Left lobe of liver (tissue), 2 donors: ENCODE results near the gene INHBB. TPM values are rescaled to one million over a fixed set of nuclear protein-coding genes. Genes with fewer than 3 reads are reported as not detected.

Experiments
- ATAC-seq: fragments of 200-7000 bp; cut with Tn5 transposase; one replicate; pipeline ENCODE4 v1.9.1; 2020; ENCODE audit warnings: mild to moderate bottlenecking, moderate library complexity
- DNase-seq: peaks from one replicate; pipeline ENCODE4 v3.0.0-alpha.2; 2020; ENCODE audit warnings: low spot score
- total RNA-seq: library from RNA; stranded (reverse); gene quantifications from one replicate; pipeline ENCODE4 v1.2.1, GENCODE V29; 2021
- donor health status: DM: no; HTN: no; CAD: no; lungs with moderate emphysema.
- donor health status: DM: no; HTN: yes; CAD: no.

The INHBB gene
- total RNA-seq, 1 donor from 2014 or later: 6.3 TPM

DNA sequence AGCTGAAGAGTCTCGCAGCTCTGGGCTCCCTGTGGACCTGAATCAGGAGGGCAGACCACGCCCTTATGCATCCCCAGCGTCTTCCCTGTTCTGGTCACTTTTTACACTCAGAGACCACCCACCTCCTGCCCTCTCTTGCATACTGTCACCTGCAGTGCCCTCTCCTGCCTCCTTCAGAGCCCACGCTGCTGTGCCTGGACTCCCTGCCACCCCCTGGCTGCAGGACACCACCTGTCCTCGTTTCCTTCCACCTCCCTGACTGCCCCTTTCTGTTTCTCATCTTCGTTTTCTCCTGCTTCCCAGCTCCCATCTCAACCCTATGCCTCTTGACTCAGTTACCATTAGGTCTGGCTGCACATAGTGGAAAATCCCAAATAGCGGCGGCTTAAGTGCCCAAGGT is 9.2 kb upstream of the INHBB start:
- DNase-seq (no peak), ATAC-seq (no peak)

GRCh38 chr2:120338015-120338414 is 7.9 kb upstream of the INHBB start:
- peak; percentile 81 for ATAC-seq

GRCh38 chr2:120341977-120342376 is 4.0 kb upstream of the INHBB start:
- no peak for DNase-seq
- no peak for ATAC-seq

More at GRCh38 chr2:120338015-120338414, 7.9 kb upstream of the INHBB start:
- no peak for DNase-seq

DNA sequence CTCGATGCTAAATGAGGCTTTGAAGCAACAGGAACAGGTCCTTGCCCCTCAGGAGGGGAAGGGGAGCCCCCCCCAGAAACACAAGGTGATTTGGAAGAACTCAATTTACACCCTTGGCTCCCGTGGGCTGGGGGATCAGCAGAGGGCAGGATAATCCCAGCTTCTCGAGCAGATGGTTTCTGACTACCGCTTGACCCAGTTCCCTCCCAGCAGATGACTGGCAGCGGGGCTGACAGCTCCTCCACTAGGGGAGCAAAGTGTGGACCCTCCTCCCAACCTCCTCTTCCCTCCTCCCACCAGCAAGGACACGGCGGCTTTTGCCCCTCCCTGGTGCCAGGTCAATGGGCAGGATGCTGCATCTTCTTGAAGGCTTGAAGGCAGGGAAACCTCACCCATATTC is 3.5 kb upstream of the INHBB start:
- no peak for ATAC-seq
- DNase-seq: no peak

DNA sequence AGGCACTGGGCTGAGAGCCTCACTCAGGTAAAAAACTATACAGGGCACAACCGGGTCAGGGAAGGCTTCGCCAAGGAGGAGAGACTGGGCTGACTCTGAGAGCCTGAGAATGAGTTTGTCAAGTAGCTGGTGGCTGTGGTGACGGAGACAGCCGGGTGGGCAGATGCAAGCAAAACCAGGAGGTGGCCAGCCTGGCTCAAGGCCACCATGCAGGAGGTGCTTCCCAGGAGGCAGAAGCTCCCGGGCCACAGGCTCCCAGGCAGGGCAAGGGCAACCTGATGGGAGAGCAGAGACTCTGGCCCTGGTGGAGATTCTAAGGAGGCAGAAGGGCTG is 2.9 kb upstream of the INHBB start:
- no peak for DNase-seq
- no peak for ATAC-seq

- DNase-seq: peak; percentile 86
- ATAC-seq: peak; percentile 74
Measured at GRCh38 chr2:120343433-120344105, 2.4 kb upstream of the INHBB start.

- DNase-seq (peak; percentile 63), ATAC-seq (peak; percentile 23)
Measured at GRCh38 chr2:120344214-120344975, 1.5 kb upstream of the INHBB start.

DNA sequence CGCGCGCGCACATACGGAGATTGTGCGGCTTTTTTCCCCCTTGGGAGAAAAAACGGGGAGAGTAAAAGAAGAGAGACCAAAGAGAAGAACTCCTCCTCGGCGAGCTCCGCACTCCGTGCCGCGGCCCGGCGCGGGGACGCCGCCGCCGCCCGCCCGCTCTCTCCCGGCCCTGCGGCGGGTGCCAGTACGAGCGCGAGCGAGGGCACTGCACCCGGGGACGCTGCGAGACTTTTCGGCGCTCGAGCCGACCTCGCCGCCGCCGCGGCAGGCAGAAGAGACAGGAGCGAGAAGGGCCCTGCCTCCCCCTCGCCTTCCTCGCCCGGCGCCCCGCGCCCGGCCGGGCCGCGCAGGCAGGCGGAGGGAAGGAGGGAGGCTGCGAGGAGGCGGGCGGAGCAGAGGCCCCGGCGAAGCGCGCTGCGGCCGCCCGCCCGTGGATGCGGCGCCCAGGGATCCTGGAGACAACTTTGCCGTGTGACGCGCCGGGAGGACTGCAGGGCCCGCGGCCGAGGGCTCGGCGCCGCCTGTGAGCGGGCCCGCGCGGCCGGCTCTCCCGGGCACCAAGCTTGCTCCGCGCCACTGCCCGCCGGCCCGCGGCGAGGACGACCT is 857 bp upstream of the INHBB start:
- ATAC-seq (peak; percentile 23), DNase-seq (no peak)

DNA sequence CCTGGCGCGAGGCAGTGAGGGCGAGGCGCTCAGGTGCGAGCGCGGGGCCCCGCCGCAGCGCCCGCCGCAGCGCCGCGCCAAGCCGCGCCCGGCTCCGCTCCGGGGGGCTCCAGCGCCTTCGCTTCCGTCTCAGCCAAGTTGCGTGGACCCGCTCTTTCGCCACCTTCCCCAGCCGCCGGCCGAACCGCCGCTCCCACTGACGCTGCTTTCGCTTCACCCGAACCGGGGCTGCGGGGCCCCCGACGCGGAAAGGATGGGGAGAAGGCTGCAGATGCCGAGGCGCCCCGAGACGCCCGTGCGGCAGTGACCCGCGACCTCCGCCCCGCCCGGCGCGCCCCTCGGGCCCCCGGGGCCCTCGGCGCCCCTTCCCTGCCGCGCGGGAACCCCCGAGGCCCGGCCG is 328 bp upstream of the INHBB start:
- ATAC-seq (no peak), DNase-seq (no peak)

- DNase-seq (peak; percentile 57), ATAC-seq (peak; percentile 43)
Measured at GRCh38 chr2:120346667-120347358, 877 bp downstream of the INHBB start.

DNA sequence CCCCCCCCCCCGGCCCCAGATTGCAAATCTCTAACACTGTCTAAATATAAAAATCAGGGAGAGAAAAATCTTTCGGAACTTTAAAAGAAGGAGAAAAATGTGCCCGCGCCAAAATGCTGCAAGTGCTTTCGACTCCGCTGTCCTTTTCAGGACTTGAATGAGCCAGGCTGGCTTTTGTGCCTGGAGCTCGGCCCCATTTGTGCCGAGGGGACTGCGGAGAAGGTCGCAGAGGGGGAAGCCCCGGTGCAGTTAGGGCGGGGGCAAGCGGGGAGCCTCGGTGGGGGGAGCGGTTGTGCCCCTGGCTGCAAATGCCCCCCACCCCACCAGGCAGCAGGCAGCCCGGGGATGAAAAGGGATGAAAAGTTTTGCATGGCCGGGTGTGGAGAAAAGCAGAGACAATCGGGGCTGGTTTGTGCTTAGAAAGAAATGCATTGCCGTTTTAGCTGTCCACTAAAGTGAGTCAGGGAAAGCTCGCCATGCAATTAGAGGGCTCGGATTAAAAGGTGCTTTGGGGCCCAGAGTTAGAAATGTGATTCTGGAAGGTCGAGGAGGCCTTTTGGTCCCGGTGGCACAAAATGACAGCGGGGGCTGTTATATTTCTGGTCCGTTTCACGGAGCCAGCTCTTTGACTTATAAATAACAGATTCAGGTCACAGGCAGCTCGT is 1.6 kb downstream of the INHBB start:
- no peak for DNase-seq

GRCh38 chr2:120348134-120348736 is 2.3 kb downstream of the INHBB start:
- peak; percentile 55 for ATAC-seq
- DNase-seq: peak; percentile 62

More for the DNA sequence above, 1.6 kb downstream of the INHBB start:
- no peak for ATAC-seq

DNA sequence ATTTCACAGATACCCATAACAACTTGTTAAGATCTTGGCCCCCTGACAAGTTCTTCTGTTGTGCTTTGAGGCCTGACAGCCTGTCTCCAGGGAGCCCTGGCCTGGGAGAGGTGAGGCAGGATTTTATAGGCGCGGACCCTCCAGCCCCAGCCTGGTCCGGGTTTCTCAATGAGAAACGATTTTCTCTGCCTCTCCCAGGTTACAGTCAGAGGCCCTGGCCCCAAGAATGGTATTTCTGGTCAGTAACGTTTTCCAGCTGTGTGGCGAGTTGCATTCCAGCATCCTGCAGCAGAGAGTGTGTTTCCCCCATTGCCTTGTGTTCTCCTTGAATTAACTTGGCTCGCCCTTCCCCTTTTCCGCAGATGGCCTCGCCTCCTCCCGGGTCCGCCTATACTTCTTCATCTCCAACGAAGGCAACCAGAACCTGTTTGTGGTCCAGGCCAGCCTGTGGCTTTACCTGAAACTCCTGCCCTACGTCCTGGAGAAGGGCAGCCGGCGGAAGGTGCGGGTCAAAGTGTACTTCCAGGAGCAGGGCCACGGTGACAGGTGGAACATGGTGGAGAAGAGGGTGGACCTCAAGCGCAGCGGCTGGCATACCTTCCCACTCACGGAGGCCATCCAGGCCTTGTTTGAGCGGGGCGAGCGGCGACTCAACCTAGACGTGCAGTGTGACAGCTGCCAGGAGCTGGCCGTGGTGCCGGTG is 3.0 kb downstream of the INHBB start:
- ATAC-seq (no peak), DNase-seq (no peak)

- no peak for DNase-seq
- no peak for ATAC-seq
Measured at GRCh38 chr2:120349440-120349921, 3.5 kb downstream of the INHBB start.

DNA sequence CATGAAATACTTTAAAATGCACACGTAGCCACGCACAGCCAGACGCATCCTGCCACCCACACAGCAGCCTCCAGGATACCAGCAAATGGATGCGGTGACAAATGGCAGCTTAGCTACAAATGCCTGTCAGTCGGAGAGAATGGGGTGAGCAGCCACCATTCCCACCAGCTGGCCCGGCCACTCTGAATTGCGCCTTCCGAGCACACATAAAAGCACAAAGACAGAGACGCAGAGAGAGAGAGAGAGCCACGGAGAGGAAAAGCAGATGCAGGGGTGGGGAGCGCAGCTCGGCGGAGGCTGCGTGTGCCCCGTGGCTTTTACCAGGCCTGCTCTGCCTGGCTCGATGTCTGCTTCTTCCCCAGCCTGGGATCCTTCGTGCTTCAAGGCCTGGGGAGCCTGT is 4.1 kb downstream of the INHBB start:
- ATAC-seq: no peak
- no peak for DNase-seq

- DNase-seq (no peak), ATAC-seq (no peak)
Measured at GRCh38 chr2:120350801-120351320, 4.9 kb downstream of the INHBB start.

DNA sequence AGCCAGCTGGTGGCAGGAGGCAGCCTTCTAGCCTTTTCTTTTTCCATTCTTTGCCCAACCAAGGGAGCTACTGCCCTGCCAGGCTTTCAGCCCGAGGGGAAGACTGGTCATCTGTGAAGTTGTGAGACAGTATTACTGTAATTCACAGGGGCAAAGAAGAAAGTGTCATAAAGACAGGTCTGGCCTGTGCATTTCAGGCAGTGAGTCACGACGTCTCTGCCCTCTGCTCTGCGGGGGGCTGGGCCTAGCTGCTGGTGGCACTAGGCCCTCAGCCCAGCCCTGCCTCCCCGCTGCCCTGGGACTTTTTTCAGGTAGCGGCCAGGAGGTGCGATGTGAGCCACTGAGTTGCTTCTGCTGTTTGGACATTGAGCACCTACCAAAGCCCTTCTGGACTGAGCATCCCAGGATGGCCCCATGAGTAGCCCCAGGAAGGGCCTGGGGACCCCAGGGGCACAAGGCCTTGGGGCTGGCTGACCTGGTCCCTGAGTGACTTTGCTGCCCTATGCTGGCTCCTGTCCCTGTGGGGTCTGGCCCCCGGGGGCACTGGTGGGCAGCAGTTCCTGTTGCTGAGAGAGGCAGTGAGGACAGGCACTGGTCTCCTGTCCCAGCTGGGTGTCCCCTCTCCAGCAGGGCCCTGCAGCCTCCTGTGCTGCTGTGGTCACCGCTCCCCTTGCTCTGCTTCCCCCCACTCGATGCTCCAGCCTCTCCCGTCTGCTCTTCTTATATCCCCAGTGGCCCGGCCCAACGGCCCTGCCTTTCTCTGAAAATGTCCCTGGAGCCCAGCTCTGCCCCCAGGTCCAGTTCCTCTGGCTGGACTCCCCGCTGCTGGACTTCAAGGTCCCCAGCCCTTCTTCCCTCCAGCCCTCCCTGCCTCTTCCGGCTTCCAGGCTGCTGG is 7.0 kb downstream of the INHBB start:
- DNase-seq: no peak

DNA sequence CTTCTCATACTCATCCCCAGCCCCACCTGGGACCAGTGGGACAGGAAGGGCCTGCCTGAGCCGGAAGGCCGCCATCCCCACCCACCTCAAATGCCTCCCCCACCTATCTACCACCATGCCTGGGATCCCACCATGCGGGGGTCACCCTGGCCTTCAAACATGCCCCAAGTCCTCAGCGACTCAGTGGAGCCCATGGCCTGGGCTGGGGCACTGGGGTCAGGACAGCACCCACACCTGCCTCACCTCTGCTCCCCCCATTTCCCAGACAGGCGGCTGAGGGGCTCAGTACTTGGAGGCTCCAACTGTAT is 7.6 kb downstream of the INHBB start:
- DNase-seq: no peak
- ATAC-seq: no peak

More for the DNA sequence above, 7.0 kb downstream of the INHBB start:
- ATAC-seq: no peak

DNA sequence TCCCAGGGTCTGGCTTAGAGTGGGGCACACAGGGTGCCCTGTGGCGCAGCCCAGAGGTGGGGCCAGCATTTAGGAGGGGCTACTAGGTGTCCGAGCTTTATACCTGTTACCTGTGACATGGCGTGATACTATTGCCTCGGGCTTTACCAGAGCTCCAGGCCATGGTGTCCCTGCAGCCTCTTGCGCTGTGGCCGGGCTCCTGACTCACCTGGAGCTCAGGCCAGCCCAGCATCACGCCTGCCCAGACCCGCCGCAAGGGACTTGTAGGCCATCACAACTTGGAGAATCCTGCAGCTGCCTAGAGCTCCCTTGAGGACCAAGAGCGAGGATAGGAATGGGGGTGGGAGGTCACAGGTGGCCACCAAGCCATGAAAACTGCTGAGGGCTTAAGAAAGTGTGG is 8.0 kb downstream of the INHBB start:
- ATAC-seq (no peak), DNase-seq (no peak)
